EL (cell line): ENCODE results near the gene ZP3.
"Not testable (repeated sequence)": the region's sequence is repeated elsewhere in the genome, so short reads cannot be mapped to it uniquely, and the experiment has no call there.

Source experiments
- DNase-seq: peaks from one replicate; pipeline ENCODE4 v3.0.0-alpha.2; 2016

ZP3 gene

GRCh38 chr7:76407718-76408117 is 17.0 kb upstream of the ZP3 start:
- DNase-seq, result no peak

GRCh38 chr7:76408121-76408560 is 16.6 kb upstream of the ZP3 start:
- DNase-seq, result no peak

GRCh38 chr7:76409537-76409936 is 15.2 kb upstream of the ZP3 start, which contains the start of gene SSC4D:
TSS of gene SSC4D (minus strand) at chr7:76409697. CDS start at chr7:76404439, 5,258 bp downstream.
- no peak for DNase-seq

- no peak for DNase-seq
These were observed 13.1 kb upstream of the ZP3 start for GRCh38 chr7:76411626-76412025.

GRCh38 chr7:76412249-76412648 is 12.5 kb upstream of the ZP3 start:
- no peak for DNase-seq

GRCh38 chr7:76417654-76418310 is 7.0 kb upstream of the ZP3 start:
- DNase-seq, result not testable (repeated sequence)

- peak; percentile 98 for DNase-seq
These were observed 3.7 kb upstream of the ZP3 start for GRCh38 chr7:76421097-76421496.

GRCh38 chr7:76423666-76424412 is 911 bp upstream of the ZP3 start:
- DNase-seq, result no peak

GRCh38 chr7:76425156-76425555 is 406 bp downstream of the ZP3 start:
- no peak for DNase-seq

- DNase-seq, result not testable (repeated sequence)
These were observed 808 bp downstream of the ZP3 start for GRCh38 chr7:76425558-76425957.

GRCh38 chr7:76426246-76426645 is 1.5 kb downstream of the ZP3 start:
- DNase-seq, result no peak

- no peak for DNase-seq
These were observed 2.9 kb downstream of the ZP3 start for GRCh38 chr7:76427635-76428034.

- no peak for DNase-seq
These were observed 3.5 kb downstream of the ZP3 start for GRCh38 chr7:76428149-76428823.

GRCh38 chr7:76428868-76429805 is 4.4 kb downstream of the ZP3 start:
- DNase-seq, result peak; percentile 42

- DNase-seq, result no peak
These were observed 5.5 kb downstream of the ZP3 start for GRCh38 chr7:76430211-76430610.

GRCh38 chr7:76430836-76431235 is 6.1 kb downstream of the ZP3 start:
- DNase-seq, result no peak

- peak; percentile 74 for DNase-seq
These were observed 13.1 kb downstream of the ZP3 start for GRCh38 chr7:76437873-76438272.

- DNase-seq, result not testable (repeated sequence)
These were observed 14.6 kb downstream of the ZP3 start for GRCh38 chr7:76439120-76439888.

GRCh38 chr7:76440404-76440803 is 15.7 kb downstream of the ZP3 start:
- DNase-seq, result not testable (repeated sequence)

GRCh38 chr7:76441792-76442191 is 17.0 kb downstream of the ZP3 start:
- DNase-seq, result not testable (repeated sequence)

GRCh38 chr7:76442664-76443446 is 18.1 kb downstream of the ZP3 start:
- DNase-seq, result not testable (repeated sequence)
